Smooth muscle cell (in vitro differentiated cells): ENCODE data around the gene GABRG2. TPM values are rescaled to one million over a fixed set of nuclear protein-coding genes. Genes with fewer than 3 reads are reported as not detected.
"Not testable (repeated sequence)": the region's sequence is repeated elsewhere in the genome, so short reads cannot be mapped to it uniquely, and the experiment has no call there.

Experiments used
- DNase-seq: peaks from one replicate; lab custom pipeline; 2025; ENCODE audit not compliant: unreplicated experiment; lab: John Stamatoyannopoulos, UW
- H2AFZ ChIP-seq: fragments of 200-600 bp; sonication (generic); 2 replicates; pipeline ENCODE4 v1.6.0; 2016; ENCODE audit warnings: antibody characterized with exemption, low read depth, mild to moderate bottlenecking
- H3F3A ChIP-seq: fragments of 200-600 bp; sonication (generic); 2 replicates; pipeline ENCODE4 v1.6.0; 2017; ENCODE audit warnings: antibody characterized with exemption, low read depth
- H3K27ac ChIP-seq: fragments of 200-600 bp; sonication (generic); 2 replicates; pipeline ENCODE4 v1.5.1; 2016; ENCODE audit warnings: low read depth, mild to moderate bottlenecking
- H3K27me3 ChIP-seq: fragments of 200-600 bp; sonication (generic); 2 replicates; pipeline ENCODE4 v1.6.1; 2016; ENCODE audit warnings: low read depth, mild to moderate bottlenecking
- H3K36me3 ChIP-seq: fragments of 200-600 bp; sonication (generic); 2 replicates; pipeline ENCODE4 v1.5.1; 2016; ENCODE audit warnings: low read depth
- H3K4me1 ChIP-seq: fragments of 200-600 bp; sonication (generic); 2 replicates; pipeline ENCODE4 v1.5.1; 2016; ENCODE audit warnings: low read depth
- H3K4me2 ChIP-seq: fragments of 200-600 bp; sonication (generic); 2 replicates; pipeline ENCODE4 v1.6.0; 2016; ENCODE audit warnings: mild to moderate bottlenecking
- H3K4me3 ChIP-seq: fragments of 200-600 bp; sonication (generic); 2 replicates; pipeline ENCODE4 v1.5.1; 2016; ENCODE audit warnings: mild to moderate bottlenecking
- H3K79me2 ChIP-seq: fragments of 200-600 bp; sonication (generic); 2 replicates; pipeline ENCODE4 v1.6.0; 2016; ENCODE audit warnings: low read depth, mild to moderate bottlenecking
- H3K9ac ChIP-seq: fragments of 200-600 bp; sonication (generic); 2 replicates; pipeline ENCODE4 v1.6.0; 2016; ENCODE audit warnings: low read depth
- H3K9me3 ChIP-seq: fragments of 200-600 bp; sonication (generic); replicated peaks from 2 replicates; pipeline ENCODE4 v1.5.1; 2016; ENCODE audit warnings: low read depth
- H4K20me1 ChIP-seq: fragments of 200-600 bp; sonication (generic); 2 replicates; pipeline ENCODE4 v1.6.0; 2016; ENCODE audit warnings: low read depth
- WGBS: methylation state at CpG from one replicate; pipeline ENCODE4 v1.1.7; 2016; ENCODE audit warnings: low lambda C conversion rate; 5-methylcytosine and 5-hydroxymethylcytosine counted together
- polyA plus RNA-seq: library from polyadenylated mRNA; unstranded; fragments of >200 nt; fragmentation: Nextera tagmentation; extraction: Ambion mirVana; gene quantifications from 2 replicates; pipeline ENCODE4 v1.2.1, GENCODE V29; 2016
- total RNA-seq: library from RNA; depleted of rRNA; stranded (reverse); fragments of >200 nt; gene quantifications from 2 replicates; pipeline ENCODE4 v1.2.3, GENCODE V29; 2014
- TF ChIP-seq, protein P1 (sequence below): fragments of 200-600 bp; sonication (generic); IDR thresholded peaks from 2 replicates; pipeline ENCODE4 v1.5.1; 2017; ENCODE audit warnings: borderline replicate concordance, mild to moderate bottlenecking, antibody characterized with exemption; ENCODE audit not compliant: insufficient read depth, poor library complexity, severe bottlenecking

Gene GABRG2
- total and polyA plus RNA-seq, 2 experiments from 2014 or later: not detected

DNA sequence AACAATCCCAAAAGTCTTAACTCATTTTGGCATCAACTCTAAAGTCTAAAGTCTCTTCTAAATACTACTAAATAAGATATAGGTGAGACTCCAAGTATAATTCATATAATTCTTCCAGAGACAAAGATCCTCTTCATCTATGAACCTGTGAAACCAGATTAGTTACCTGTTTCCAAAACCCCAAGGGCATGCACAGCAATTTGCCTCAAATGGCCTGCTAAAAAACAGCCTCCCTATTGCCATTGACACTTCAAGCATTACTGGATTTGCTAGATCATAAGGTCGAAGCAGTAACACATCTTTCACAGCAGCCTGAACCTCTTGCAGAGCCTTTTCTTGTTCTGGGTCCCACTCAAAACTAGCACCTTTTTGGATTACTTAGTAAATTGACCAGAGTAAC is 20.3 kb upstream of the GABRG2 start:
- Histone ChIP-seq H4K20me1 (no peaks in the 10 kb centered on the region), H3K36me3 (no peaks in the 10 kb centered on the region), H3K27ac (no peak overlapping the region), H3K4me2 (no peak overlapping the region), H2AFZ (no peak overlapping the region), H3K9me3 (no peaks in the 10 kb centered on the region), H3K27me3 (no peaks in the 10 kb centered on the region), H3K4me3 (no peak overlapping the region), H3K4me1 (no peaks in the 10 kb centered on the region), H3F3A (no peaks in the 10 kb centered on the region), H3K79me2 (no peaks in the 10 kb centered on the region), H3K9ac (no peak overlapping the region)
- TF ChIP-seq, protein P1, sequence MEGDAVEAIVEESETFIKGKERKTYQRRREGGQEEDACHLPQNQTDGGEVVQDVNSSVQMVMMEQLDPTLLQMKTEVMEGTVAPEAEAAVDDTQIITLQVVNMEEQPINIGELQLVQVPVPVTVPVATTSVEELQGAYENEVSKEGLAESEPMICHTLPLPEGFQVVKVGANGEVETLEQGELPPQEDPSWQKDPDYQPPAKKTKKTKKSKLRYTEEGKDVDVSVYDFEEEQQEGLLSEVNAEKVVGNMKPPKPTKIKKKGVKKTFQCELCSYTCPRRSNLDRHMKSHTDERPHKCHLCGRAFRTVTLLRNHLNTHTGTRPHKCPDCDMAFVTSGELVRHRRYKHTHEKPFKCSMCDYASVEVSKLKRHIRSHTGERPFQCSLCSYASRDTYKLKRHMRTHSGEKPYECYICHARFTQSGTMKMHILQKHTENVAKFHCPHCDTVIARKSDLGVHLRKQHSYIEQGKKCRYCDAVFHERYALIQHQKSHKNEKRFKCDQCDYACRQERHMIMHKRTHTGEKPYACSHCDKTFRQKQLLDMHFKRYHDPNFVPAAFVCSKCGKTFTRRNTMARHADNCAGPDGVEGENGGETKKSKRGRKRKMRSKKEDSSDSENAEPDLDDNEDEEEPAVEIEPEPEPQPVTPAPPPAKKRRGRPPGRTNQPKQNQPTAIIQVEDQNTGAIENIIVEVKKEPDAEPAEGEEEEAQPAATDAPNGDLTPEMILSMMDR: no peak
- WGBS: 63% methylated on average over 1 of the region's 1 CpG
- no peak for DNase-seq

DNA sequence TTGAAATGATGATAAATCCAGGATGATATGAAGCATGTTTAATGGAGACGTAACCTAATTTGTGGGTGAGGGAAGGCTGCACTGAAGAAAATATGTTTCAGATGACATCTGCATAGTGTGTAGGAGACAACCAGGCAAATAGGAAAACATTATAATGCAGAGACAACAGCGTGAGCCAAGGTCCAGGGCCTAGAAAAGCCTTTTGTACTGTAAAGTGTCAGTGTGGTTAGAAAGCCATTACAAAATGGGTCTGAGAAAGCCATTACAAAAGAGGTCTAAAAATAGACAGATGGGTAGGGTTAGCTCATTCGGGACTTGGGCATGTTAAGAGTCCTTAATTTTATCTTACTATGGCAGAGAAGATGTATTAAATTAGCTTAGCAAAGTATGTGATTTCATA is 14.9 kb upstream of the GABRG2 start:
- H3K4me2 ChIP-seq: no peak overlapping the region
- no peaks in the 10 kb centered on the region for H3K27me3 ChIP-seq
- no peak overlapping the region for H3K4me3 ChIP-seq
- H3K27ac ChIP-seq: no peak overlapping the region
- H3K4me1 ChIP-seq: no peaks in the 10 kb centered on the region
- H3K9me3 ChIP-seq: no peaks in the 10 kb centered on the region
- no peaks in the 10 kb centered on the region for H3F3A ChIP-seq
- H3K36me3 ChIP-seq: no peaks in the 10 kb centered on the region
- TF ChIP-seq, protein P1: no peak
- H3K79me2 ChIP-seq: no peaks in the 10 kb centered on the region
- WGBS: 60% methylated on average over 3 of the region's 3 CpGs
- no peak overlapping the region for H3K9ac ChIP-seq
- no peak overlapping the region for H2AFZ ChIP-seq
- DNase-seq: no peak
- no peaks in the 10 kb centered on the region for H4K20me1 ChIP-seq

DNA sequence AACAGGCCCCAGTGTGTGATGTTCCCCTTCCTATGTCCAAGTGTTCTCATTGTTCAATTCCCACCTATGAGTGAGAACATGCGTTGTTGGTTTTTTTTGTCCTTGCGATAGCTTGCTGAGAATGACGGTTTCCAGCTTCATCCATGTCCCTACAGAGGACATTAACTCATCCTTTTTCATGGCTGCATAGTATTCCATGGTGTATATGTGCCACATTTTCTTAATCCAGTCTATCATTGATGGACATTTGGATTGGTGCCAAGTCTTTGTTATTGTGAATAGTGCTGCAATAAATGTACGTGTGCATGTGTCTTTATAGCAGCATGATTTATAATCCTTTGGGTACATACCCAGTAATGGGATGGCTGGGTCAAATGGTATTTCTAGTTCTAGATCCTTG is 12.5 kb upstream of the GABRG2 start:
- not testable (repeated sequence) for H2AFZ ChIP-seq, H3K27ac ChIP-seq, H3K4me1 ChIP-seq, H3K27me3 ChIP-seq, H3K9me3 ChIP-seq, H3F3A ChIP-seq, H4K20me1 ChIP-seq, H3K9ac ChIP-seq, DNase-seq, H3K36me3 ChIP-seq, H3K4me2 ChIP-seq, H3K79me2 ChIP-seq, H3K4me3 ChIP-seq
- 86% methylated on average over 4 of the region's 4 CpGs for WGBS

DNA sequence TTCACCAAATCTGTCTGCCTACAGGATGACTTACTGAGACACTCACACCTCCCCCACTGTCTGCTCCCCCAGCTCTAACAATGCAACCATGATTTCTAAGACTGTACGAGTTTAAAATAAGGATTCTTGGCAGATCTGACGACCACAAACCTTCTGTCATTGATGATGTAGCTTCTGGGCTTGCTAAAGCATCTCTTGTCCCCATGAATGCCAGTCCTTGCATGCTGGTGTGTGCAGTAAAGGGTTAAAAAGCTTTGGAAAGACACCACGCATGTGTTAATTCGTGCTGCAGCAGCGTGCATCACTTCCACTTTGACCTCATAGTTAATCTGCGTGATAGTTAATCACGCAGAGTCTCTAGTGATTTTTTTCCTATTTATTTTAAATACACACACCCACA is 411 bp upstream of the GABRG2 start:
- WGBS: 8% methylated on average over 7 of the region's 7 CpGs
- Histone ChIP-seq H2AFZ (no peak overlapping the region), H3K79me2 (no peaks in the 10 kb centered on the region), H3K36me3 (no peaks in the 10 kb centered on the region), H4K20me1 (no peaks in the 10 kb centered on the region), H3K9me3 (no peaks in the 10 kb centered on the region), H3K4me2 (no peak overlapping the region), H3K27ac (no peak overlapping the region), H3K27me3 (peaks cover 15% of the 10 kb centered on the region), H3K4me3 (no peak overlapping the region), H3K9ac (no peak overlapping the region), H3F3A (no peaks in the 10 kb centered on the region), H3K4me1 (no peaks in the 10 kb centered on the region)
- TF ChIP-seq, protein P1: no peak
- DNase-seq: no peak
